Measurements from ENCODE around the gene CBLB. TPM values are rescaled to one million over a fixed set of nuclear protein-coding genes. Genes with fewer than 3 reads are reported as not detected.
"Not testable (repeated sequence)": the region's sequence is repeated elsewhere in the genome, so short reads cannot be mapped to it uniquely, and the experiment has no call there.

The CBLB gene
- total RNA-seq, 4 donors from 2014 or later, result 17.0 to 33.8 (median 23.0) TPM

DNA sequence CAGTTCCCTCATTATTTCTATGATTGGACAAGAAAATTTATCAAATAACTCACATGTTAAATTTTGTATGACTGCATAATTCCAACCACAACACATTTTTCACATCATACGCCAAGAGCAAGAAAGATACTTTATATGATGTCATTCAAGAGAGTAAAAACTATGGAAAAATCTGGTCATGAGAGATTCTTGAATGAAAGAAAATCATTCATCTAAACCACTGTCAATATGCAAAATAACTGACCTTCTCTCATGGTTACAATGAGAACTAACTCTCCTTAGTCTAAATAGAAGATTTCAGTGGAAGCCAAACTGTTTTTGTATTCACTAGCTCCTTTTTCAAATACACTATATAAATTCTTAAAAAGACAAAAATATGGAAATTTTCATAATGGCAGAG, 124.6 kb downstream of the CBLB start:
- 92 to 96% methylated on average over 1 of the region's 1 CpG for WGBS, 2 donors
- TF ChIP-seq, protein P1, sequence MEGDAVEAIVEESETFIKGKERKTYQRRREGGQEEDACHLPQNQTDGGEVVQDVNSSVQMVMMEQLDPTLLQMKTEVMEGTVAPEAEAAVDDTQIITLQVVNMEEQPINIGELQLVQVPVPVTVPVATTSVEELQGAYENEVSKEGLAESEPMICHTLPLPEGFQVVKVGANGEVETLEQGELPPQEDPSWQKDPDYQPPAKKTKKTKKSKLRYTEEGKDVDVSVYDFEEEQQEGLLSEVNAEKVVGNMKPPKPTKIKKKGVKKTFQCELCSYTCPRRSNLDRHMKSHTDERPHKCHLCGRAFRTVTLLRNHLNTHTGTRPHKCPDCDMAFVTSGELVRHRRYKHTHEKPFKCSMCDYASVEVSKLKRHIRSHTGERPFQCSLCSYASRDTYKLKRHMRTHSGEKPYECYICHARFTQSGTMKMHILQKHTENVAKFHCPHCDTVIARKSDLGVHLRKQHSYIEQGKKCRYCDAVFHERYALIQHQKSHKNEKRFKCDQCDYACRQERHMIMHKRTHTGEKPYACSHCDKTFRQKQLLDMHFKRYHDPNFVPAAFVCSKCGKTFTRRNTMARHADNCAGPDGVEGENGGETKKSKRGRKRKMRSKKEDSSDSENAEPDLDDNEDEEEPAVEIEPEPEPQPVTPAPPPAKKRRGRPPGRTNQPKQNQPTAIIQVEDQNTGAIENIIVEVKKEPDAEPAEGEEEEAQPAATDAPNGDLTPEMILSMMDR (IDR thresholded peaks at IDR 0.05), result no peak
- TF ChIP-seq POLR2A (IDR thresholded peaks at IDR 0.05), result no peak
- intact Hi-C loops (cut with DNase I; ENCODE audit: low total_unique reads), result no loop called here
- H3K4me3 ChIP-seq (ENCODE audit: low read depth, poor library complexity, severe bottlenecking), result no peak overlapping the region
- DNase-seq (ENCODE audit: low spot score in 2 of 2), result no peak

- H3K4me3 ChIP-seq (ENCODE audit: low read depth, poor library complexity, severe bottlenecking), result no peak overlapping the region
- intact Hi-C loops (cut with DNase I; ENCODE audit: low total_unique reads), result no loop called here
- WGBS, 2 donors, result 86 to 90% methylated on average over 2 of the region's 2 CpGs
- DNase-seq (ENCODE audit: low spot score in 2 of 2), result no peak
- TF ChIP-seq POLR2A (IDR thresholded peaks at IDR 0.05), result no peak
- TF ChIP-seq, protein P1 (IDR thresholded peaks at IDR 0.05), result no peak
Observed at GRCh38 chr3:105733356-105733755, 135.5 kb downstream of the CBLB start.

DNA sequence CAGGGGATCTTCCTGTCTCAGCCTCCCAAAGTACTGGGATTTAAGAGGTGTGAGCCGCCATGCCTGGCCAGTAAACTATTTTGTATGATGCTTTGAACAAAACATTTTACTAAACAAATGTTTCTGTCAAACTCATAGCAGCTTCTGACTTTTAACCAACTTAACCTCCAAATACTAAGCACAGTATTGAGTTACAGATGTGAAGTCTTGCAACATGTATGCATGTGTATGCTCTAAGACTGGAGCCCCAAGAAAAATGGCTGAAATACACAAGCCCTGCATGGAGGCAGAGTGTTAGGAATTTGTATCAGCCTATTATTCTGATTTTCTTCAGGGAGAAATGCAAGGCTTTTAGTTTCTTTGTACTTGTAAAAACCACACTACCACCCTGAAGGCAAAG, 137.1 kb downstream of the CBLB start:
- no peak overlapping the region for H3K4me3 ChIP-seq (ENCODE audit: low read depth, poor library complexity, severe bottlenecking)
- WGBS, 2 donors, result 93 to 100% methylated on average over 1 of the region's 1 CpG
- TF ChIP-seq POLR2A (IDR thresholded peaks at IDR 0.05), result no peak
- TF ChIP-seq, protein P1 (IDR thresholded peaks at IDR 0.05), result no peak
- DNase-seq (ENCODE audit: low spot score in 2 of 2), result no peak
- intact Hi-C loops (cut with DNase I; ENCODE audit: low total_unique reads), result no loop called here

GRCh38 chr3:105730801-105731354, 137.9 kb downstream of the CBLB start:
- intact Hi-C loops (cut with DNase I; ENCODE audit: low total_unique reads), result no loop called here
- no peak for DNase-seq (ENCODE audit: low spot score in 2 of 2)
- TF ChIP-seq POLR2A (IDR thresholded peaks at IDR 0.05), result no peak
- TF ChIP-seq, protein P1 (IDR thresholded peaks at IDR 0.05), result no peak
- no peak overlapping the region for H3K4me3 ChIP-seq (ENCODE audit: low read depth, poor library complexity, severe bottlenecking)

GRCh38 chr3:105729667-105730066, 139.1 kb downstream of the CBLB start:
- DNase-seq (ENCODE audit: low spot score in 2 of 2), result no peak
- intact Hi-C loops (cut with DNase I; ENCODE audit: low total_unique reads), result no loop called here
- WGBS, 2 donors, result 38 to 48% methylated on average over 3 of the region's 3 CpGs
- H3K4me3 ChIP-seq (ENCODE audit: low read depth, poor library complexity, severe bottlenecking), result no peak overlapping the region
- TF ChIP-seq POLR2A (IDR thresholded peaks at IDR 0.05), result no peak
- TF ChIP-seq, protein P1 (IDR thresholded peaks at IDR 0.05), result no peak

DNA sequence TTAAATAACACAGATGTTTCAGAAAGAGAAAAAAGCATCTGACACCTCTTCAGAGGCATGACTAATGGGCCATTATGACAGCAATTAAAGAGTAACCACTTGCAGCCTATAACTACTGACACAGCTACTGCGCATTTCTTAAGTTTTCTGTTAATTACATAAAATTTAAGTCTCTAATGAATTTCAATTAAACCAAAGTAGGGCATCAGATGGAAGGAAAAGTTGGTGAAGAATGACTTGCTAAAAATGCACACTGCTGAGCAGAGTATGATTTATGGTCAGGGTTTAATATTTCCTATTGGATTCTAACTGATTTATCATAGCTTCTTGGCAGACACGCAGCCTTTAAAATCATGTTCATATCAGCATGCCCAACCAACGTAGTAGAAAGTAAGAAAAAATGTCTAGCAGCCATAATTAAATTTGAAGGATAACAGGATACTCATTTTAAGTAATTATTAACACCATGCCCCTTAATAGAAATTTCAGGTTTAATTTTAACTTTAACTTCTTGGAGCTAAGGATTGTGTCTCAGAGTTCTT, 140.0 kb downstream of the CBLB start:
- no peak for TF ChIP-seq POLR2A (IDR thresholded peaks at IDR 0.05)
- TF ChIP-seq, protein P1 (IDR thresholded peaks at IDR 0.05), result no peak
- no peak for DNase-seq (ENCODE audit: low spot score in 2 of 2)
- 66 to 79% methylated on average over 3 of the region's 3 CpGs for whole genome bisulfite sequencing, 2 donors
- intact Hi-C loops (cut with DNase I; ENCODE audit: low total_unique reads), result no loop called here
- H3K4me3 ChIP-seq (ENCODE audit: low read depth, poor library complexity, severe bottlenecking), result no peak overlapping the region

GRCh38 chr3:105727036-105727435, 141.8 kb downstream of the CBLB start:
- DNase-seq (ENCODE audit: low spot score in 2 of 2); intact Hi-C loops (cut with DNase I; ENCODE audit: low total_unique reads); H3K4me3 ChIP-seq (ENCODE audit: low read depth, poor library complexity, severe bottlenecking): not testable (repeated sequence)
- 97 to 99% methylated on average over 3 of the region's 3 CpGs for WGBS, 2 donors
